Natural killer cell (primary cell): ENCODE measurements around the gene FGFR2. TPM values are rescaled to one million over a fixed set of nuclear protein-coding genes. Genes with fewer than 3 reads are reported as not detected.

Experiments
- ATAC-seq, 3 donors: fragments of 150-1000 bp in 2 of 3; fragments of 200-7000 bp in 1 of 3; cut with Tn5 transposase; 1 replicate in 1 of 3; 2 replicates in 2 of 3; pipeline ENCODE4 v1.10.0; 2021; ENCODE audit warnings: mild to moderate bottlenecking in 2 of 3, moderate library complexity in 2 of 3
- DNase-seq, 2 donors: peaks; one replicate each; pipeline versions ENCODE4 v3.0.0 to v3.0.0-alpha.2; 2013 to 2021; ENCODE audit warnings: mixed read lengths in 1 of 2
- H3K27ac ChIP-seq: one replicate; pipeline ENCODE4 v1.5.1; 2013; ENCODE audit warnings: mild to moderate bottlenecking, low read length
- H3K27me3 ChIP-seq: one replicate; pipeline ENCODE4 v1.6.1; 2013; ENCODE audit warnings: low read length; ENCODE audit not compliant: control insufficient read depth, insufficient read depth
- H3K36me3 ChIP-seq: one replicate; pipeline ENCODE4 v1.6.1; 2013; ENCODE audit warnings: low read length; ENCODE audit not compliant: control insufficient read depth, insufficient read depth
- H3K4me1 ChIP-seq: one replicate; pipeline ENCODE4 v1.6.1; 2013; ENCODE audit warnings: low read length; ENCODE audit not compliant: control insufficient read depth, insufficient read depth
- H3K4me3 ChIP-seq: one replicate; pipeline ENCODE4 v1.5.1; 2013; ENCODE audit warnings: low read length
- H3K9me3 ChIP-seq: one replicate; pipeline ENCODE4 v1.6.1; 2013; ENCODE audit warnings: low read length; ENCODE audit not compliant: control insufficient read depth, insufficient read depth
- H3K27ac Mint-ChIP-seq, 2 donors: one replicate each; pipeline ENCODE4 v1.8.0; 2022; ENCODE audit warnings: mild to moderate bottlenecking in 2 of 2, mixed read lengths in 2 of 2, moderate library complexity in 1 of 2
- H3K27me3 Mint-ChIP-seq, 2 donors: one replicate each; pipeline ENCODE4 v1.8.0; 2022; ENCODE audit warnings: low read depth in 2 of 2, mixed read lengths in 2 of 2
- H3K36me3 Mint-ChIP-seq: one replicate; pipeline ENCODE4 v1.8.0; 2022; ENCODE audit warnings: mixed read lengths
- H3K4me1 Mint-ChIP-seq, 2 donors: one replicate each; pipeline ENCODE4 v1.8.0; 2022; ENCODE audit warnings: mixed read lengths in 2 of 2
- H3K4me3 Mint-ChIP-seq: one replicate; pipeline ENCODE4 v1.8.0; 2022; ENCODE audit warnings: mild to moderate bottlenecking, moderate library complexity, mixed read lengths
- H3K9me3 Mint-ChIP-seq, 2 donors: one replicate each; pipeline ENCODE4 v1.8.0; 2022; ENCODE audit warnings: mixed read lengths in 2 of 2
- CTCF ChIP-seq: fragments of 200-600 bp; IDR thresholded peaks from one replicate; pipeline ENCODE4 v1.8.0; 2022; ENCODE audit warnings: antibody characterized with exemption
- WGBS: methylation state at CpG from one replicate; pipeline ENCODE4 v1.1.7; 2013; ENCODE audit warnings: missing lambda C conversion rate; ENCODE audit not compliant: insufficient coverage; 5-methylcytosine and 5-hydroxymethylcytosine counted together
- intact Hi-C: fragments of 100-400 bp; cut with micrococcal nuclease; formaldehyde crosslinking; loops from one replicate; pipeline ENCODE4 v1.14.2; 2022
- total RNA-seq, 4 donors: library from RNA; stranded (reverse); fragments of 120-200 nt in 1 of 4; gene quantifications; one replicate each; pipeline versions ENCODE4 v1.2.3 to v1.2.4, GENCODE V29; 2013 to 2022

Gene FGFR2
- total RNA-seq, 3 donors from 2014 or later (not counting 1 experiment from before 2014, with no cell fraction given): 0.72 to 5.6 TPM; not detected in 1

- Histone ChIP-seq H3K36me3 (no peaks in the 10 kb centered on the region), H3K9me3 (no peaks in the 10 kb centered on the region), H3K27ac (no peak overlapping the region), H3K27me3 (peaks cover 16% of the 10 kb centered on the region), H3K4me3 (no peak overlapping the region), H3K4me1 (peaks cover 7% of the 10 kb centered on the region)
- no peak overlapping the region for H3K4me3 Mint-ChIP-seq
- no peak for ATAC-seq
- no peak for TF ChIP-seq CTCF
- H3K4me1 Mint-ChIP-seq: peaks cover 6 to 8% of the 10 kb centered on the region in 2 donors
- no peak overlapping the region for H3K27ac Mint-ChIP-seq
- no peaks in the 10 kb centered on the region for H3K9me3 Mint-ChIP-seq
- 37% methylated on average over 28 of the region's 28 CpGs for WGBS
- no peak for DNase-seq
- H3K36me3 Mint-ChIP-seq: peaks cover 7% of the 10 kb centered on the region
- peaks cover 38 to 78% of the 10 kb centered on the region in 2 donors for H3K27me3 Mint-ChIP-seq
- intact Hi-C loops: no loop called here
These were observed 2.2 kb downstream of the FGFR2 start for GRCh38 chr10:121595806-121596688.

- Histone ChIP-seq H3K4me1 (peaks cover 7% of the 10 kb centered on the region), H3K36me3 (no peaks in the 10 kb centered on the region), H3K27me3 (peaks cover 16% of the 10 kb centered on the region), H3K9me3 (no peaks in the 10 kb centered on the region), H3K27ac (no peak overlapping the region), H3K4me3 (no peak overlapping the region)
- Mint-ChIP-seq H3K4me1 (peaks cover 6 to 8% of the 10 kb centered on the region in 2 donors), H3K27me3 (peaks cover 33 to 71% of the 10 kb centered on the region in 2 donors), H3K9me3 (no peaks in the 10 kb centered on the region), H3K4me3 (no peak overlapping the region), H3K27ac (no peak overlapping the region), H3K36me3 (peaks cover 7% of the 10 kb centered on the region)
- 63% methylated on average over 8 of the region's 11 CpGs for WGBS
- no peak for TF ChIP-seq CTCF
- DNase-seq: no peak
- intact Hi-C loops: no loop called here
- no peak for ATAC-seq
These were observed 2.9 kb downstream of the FGFR2 start for GRCh38 chr10:121595351-121595805.

GRCh38 chr10:121594623-121595350, 3.5 kb downstream of the FGFR2 start:
- TF ChIP-seq CTCF: no peak
- intact Hi-C loops: no loop called here
- no peak overlapping the region for H3K27ac ChIP-seq
- peaks cover 13% of the 10 kb centered on the region for H3K27me3 ChIP-seq
- Mint-ChIP-seq H3K9me3 (no peaks in the 10 kb centered on the region), H3K36me3 (peaks cover 7% of the 10 kb centered on the region), H3K27me3 (peaks cover 29 to 65% of the 10 kb centered on the region in 2 donors), H3K27ac (no peak overlapping the region), H3K4me3 (no peak overlapping the region), H3K4me1 (peaks cover 6 to 8% of the 10 kb centered on the region in 2 donors)
- H3K36me3 ChIP-seq: no peaks in the 10 kb centered on the region
- DNase-seq (no peak), ATAC-seq (no peak)
- no peak overlapping the region for H3K4me3 ChIP-seq
- no peaks in the 10 kb centered on the region for H3K9me3 ChIP-seq
- H3K4me1 ChIP-seq: peaks cover 7% of the 10 kb centered on the region
- WGBS: 86% methylated on average over 5 of the region's 5 CpGs
